ENCODE data around the gene WDPCP. TPM values are rescaled to one million over a fixed set of nuclear protein-coding genes. Genes with fewer than 3 reads are reported as not detected.

Gene WDPCP
- total and polyA plus RNA-seq, 2 donors (not counting 1 experiment from before 2014, with no cell fraction given): 5.6 to 22.8 TPM

- H3K9me3 ChIP-seq (ENCODE audit: control extremely low read depth in 1 of 3, control insufficient read depth in 2 of 3, insufficient read depth in 1 of 3, low read length in 2 of 3): peaks cover 0 to 3% (median 1%) of the 10 kb centered on the region in 3 donors
- POLR2A ChIA-PET: no interaction called here
- Mint-ChIP-seq H3K9me3 (ENCODE audit: insufficient read depth) (peaks cover 11% of the 10 kb centered on the region), H3K4me3 (no peak overlapping the region), H3K27me3 (no peaks in the 10 kb centered on the region), H3K27ac (no peak overlapping the region), H3K4me1 (no peaks in the 10 kb centered on the region)
- CTCF ChIA-PET: no interaction called here
- H3K4me3 ChIP-seq (ENCODE audit: control extremely low read depth in 1 of 5, extremely low read depth in 1 of 5, insufficient read depth in 1 of 5, low read depth in 2 of 5, low read length in 4 of 5): no peak overlapping the region
- H3K4me1 ChIP-seq (ENCODE audit: control insufficient read depth in 2 of 2, insufficient read depth in 2 of 2, low read length in 2 of 2): no peaks in the 10 kb centered on the region
- H3K27ac ChIP-seq (ENCODE audit: low read length in 2 of 2): no peak overlapping the region
- intact Hi-C loops (cut with micrococcal nuclease): no loop called here
- H3K4me2 ChIP-seq (replicated peaks; ENCODE audit: low read depth, low read length, poor library complexity, severe bottlenecking): no peak overlapping the region
- H2AFZ ChIP-seq (ENCODE audit: insufficient read depth, low read depth, low read length, poor library complexity, severe bottlenecking): no peak overlapping the region
- ATAC-seq (ENCODE audit: low read depth) (no peak), DNase-seq (no peak)
- H3K27me3 ChIP-seq (replicated peaks in 1 of 4; ENCODE audit: control extremely low read depth in 1 of 4, control insufficient read depth in 3 of 4, insufficient read depth in 4 of 4, low read length in 3 of 4): no peaks in the 10 kb centered on the region
- no peaks in the 10 kb centered on the region for H3K79me2 ChIP-seq (ENCODE audit: control insufficient read depth, insufficient read depth, low read length)
- TF ChIP-seq, protein P1, sequence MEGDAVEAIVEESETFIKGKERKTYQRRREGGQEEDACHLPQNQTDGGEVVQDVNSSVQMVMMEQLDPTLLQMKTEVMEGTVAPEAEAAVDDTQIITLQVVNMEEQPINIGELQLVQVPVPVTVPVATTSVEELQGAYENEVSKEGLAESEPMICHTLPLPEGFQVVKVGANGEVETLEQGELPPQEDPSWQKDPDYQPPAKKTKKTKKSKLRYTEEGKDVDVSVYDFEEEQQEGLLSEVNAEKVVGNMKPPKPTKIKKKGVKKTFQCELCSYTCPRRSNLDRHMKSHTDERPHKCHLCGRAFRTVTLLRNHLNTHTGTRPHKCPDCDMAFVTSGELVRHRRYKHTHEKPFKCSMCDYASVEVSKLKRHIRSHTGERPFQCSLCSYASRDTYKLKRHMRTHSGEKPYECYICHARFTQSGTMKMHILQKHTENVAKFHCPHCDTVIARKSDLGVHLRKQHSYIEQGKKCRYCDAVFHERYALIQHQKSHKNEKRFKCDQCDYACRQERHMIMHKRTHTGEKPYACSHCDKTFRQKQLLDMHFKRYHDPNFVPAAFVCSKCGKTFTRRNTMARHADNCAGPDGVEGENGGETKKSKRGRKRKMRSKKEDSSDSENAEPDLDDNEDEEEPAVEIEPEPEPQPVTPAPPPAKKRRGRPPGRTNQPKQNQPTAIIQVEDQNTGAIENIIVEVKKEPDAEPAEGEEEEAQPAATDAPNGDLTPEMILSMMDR (IDR thresholded peaks at IDR 0.05): no peak
- no peak for TF ChIP-seq EZH2 (IDR thresholded peaks at IDR 0.05; ENCODE audit: borderline replicate concordance, insufficient read depth, low read depth, low read length, poor library complexity, severe bottlenecking)
- no peak overlapping the region for H3K9ac ChIP-seq (ENCODE audit: low read length)
- no peaks in the 10 kb centered on the region for H4K20me1 ChIP-seq (ENCODE audit: control insufficient read depth, insufficient read depth, low read length, poor library complexity, severe bottlenecking)
- no peaks in the 10 kb centered on the region for H3K36me3 ChIP-seq (replicated peaks in 1 of 2; ENCODE audit: control extremely low read depth in 1 of 2, control insufficient read depth in 1 of 2, extremely low read depth in 1 of 2, insufficient read depth in 2 of 2, low read length in 1 of 2)
- 71% methylated on average over 1 of the region's 1 CpG for WGBS (ENCODE audit: insufficient coverage)
These were observed 277.7 kb downstream of the WDPCP start for GRCh38 chr2:63310614-63311013.

- Histone ChIP-seq H3K36me3 (replicated peaks in 1 of 2; ENCODE audit: control extremely low read depth in 1 of 2, control insufficient read depth in 1 of 2, extremely low read depth in 1 of 2, insufficient read depth in 2 of 2, low read length in 1 of 2) (no peaks in the 10 kb centered on the region), H3K4me2 (replicated peaks; ENCODE audit: low read depth, low read length, poor library complexity, severe bottlenecking) (no peak overlapping the region), H3K4me1 (ENCODE audit: control insufficient read depth in 2 of 2, insufficient read depth in 2 of 2, low read length in 2 of 2) (no peaks in the 10 kb centered on the region), H3K4me3 (ENCODE audit: control extremely low read depth in 1 of 5, extremely low read depth in 1 of 5, insufficient read depth in 1 of 5, low read depth in 2 of 5, low read length in 4 of 5) (no peak overlapping the region), H3K27me3 (replicated peaks in 1 of 4; ENCODE audit: control extremely low read depth in 1 of 4, control insufficient read depth in 3 of 4, insufficient read depth in 4 of 4, low read length in 3 of 4) (no peaks in the 10 kb centered on the region), H3K9ac (ENCODE audit: low read length) (no peak overlapping the region), H3K9me3 (ENCODE audit: control extremely low read depth in 1 of 3, control insufficient read depth in 2 of 3, insufficient read depth in 1 of 3, low read length in 2 of 3) (peaks cover 4 to 67% (median 56%) of the 10 kb centered on the region in 3 donors), H2AFZ (ENCODE audit: insufficient read depth, low read depth, low read length, poor library complexity, severe bottlenecking) (no peak overlapping the region), H3K27ac (ENCODE audit: low read length in 2 of 2) (no peak overlapping the region), H3K79me2 (ENCODE audit: control insufficient read depth, insufficient read depth, low read length) (no peaks in the 10 kb centered on the region), H4K20me1 (ENCODE audit: control insufficient read depth, insufficient read depth, low read length, poor library complexity, severe bottlenecking) (no peaks in the 10 kb centered on the region)
- intact Hi-C loops (cut with micrococcal nuclease): no loop called here
- DNase-seq (no peak), ATAC-seq (ENCODE audit: low read depth) (no peak)
- ChIA-PET CTCF (no interaction called here), POLR2A (no interaction called here)
- no peaks in the 10 kb centered on the region for H3K4me1 Mint-ChIP-seq
- H3K4me3 Mint-ChIP-seq: no peak overlapping the region
- no peak overlapping the region for H3K27ac Mint-ChIP-seq
- H3K27me3 Mint-ChIP-seq: no peaks in the 10 kb centered on the region
- TF ChIP-seq, protein P1 (IDR thresholded peaks at IDR 0.05): no peak
- TF ChIP-seq EZH2 (IDR thresholded peaks at IDR 0.05; ENCODE audit: borderline replicate concordance, insufficient read depth, low read depth, low read length, poor library complexity, severe bottlenecking): no peak
- H3K9me3 Mint-ChIP-seq (ENCODE audit: insufficient read depth): peaks cover 27% of the 10 kb centered on the region
- no CpG with 5 or more reads among the region's 1 CpG for WGBS (ENCODE audit: insufficient coverage)
These were observed 286.8 kb downstream of the WDPCP start for GRCh38 chr2:63301481-63301880.

Data from B cell (primary cell).